SH-SY5Y (cell line): ENCODE data around the gene ARHGAP18.

ENCODE experiments used
- GATA2 ChIP-seq: IDR thresholded peaks from 2 replicates; pipeline ENCODE4 v1.6.1; 2011; ENCODE audit warnings: mild to moderate bottlenecking, low read depth, low read length
- GATA3 ChIP-seq: IDR thresholded peaks from 2 replicates; pipeline ENCODE4 v1.6.1; 2011; ENCODE audit warnings: low read depth, mild to moderate bottlenecking, low read length, moderate library complexity

- TF ChIP-seq GATA2 = no peak
- no peak for TF ChIP-seq GATA3
Observed at GRCh38 chr6:129698430-129698829, 11.5 kb downstream of the ARHGAP18 start.
